Keratinocyte (primary cell): ENCODE measurements around the gene FNDC3B. TPM values are rescaled to one million over a fixed set of nuclear protein-coding genes. Genes with fewer than 3 reads are reported as not detected.

Experiments
- DNase-seq: peaks from one replicate; pipeline ENCODE4 v3.0.0-alpha.2; 2011; ENCODE audit warnings: low read depth, missing footprints, low spot score
- FAIRE-seq: peaks from 2 replicates; lab custom pipeline; 2011; peaks lifted over from hg19 to GRCh38; lab: Jason Lieb, UNC
- H2AFZ ChIP-seq: 2 replicates; pipeline ENCODE4 v1.6.0; 2012; ENCODE audit warnings: low read length, control low read depth, inconsistent platforms; ENCODE audit not compliant: control insufficient read depth
- H3K27ac ChIP-seq: 2 replicates; pipeline ENCODE4 v1.5.1; 2011; ENCODE audit warnings: low read length; ENCODE audit not compliant: control insufficient read depth, insufficient read depth
- H3K27me3 ChIP-seq: 3 replicates; pipeline ENCODE4 v1.6.0; 2011; ENCODE audit warnings: low read length; ENCODE audit not compliant: control insufficient read depth, insufficient read depth; ENCODE audit errors: extremely low read depth
- H3K36me3 ChIP-seq, 2 experiments: 2 replicates in 1 of 2; 3 replicates in 1 of 2; pipeline ENCODE4 v1.5.1; 2011; ENCODE audit warnings: low read length in 2 of 2, mild to moderate bottlenecking in 1 of 2; ENCODE audit not compliant: control insufficient read depth in 2 of 2, insufficient read depth in 2 of 2; ENCODE audit errors: extremely low read depth in 1 of 2
- H3K4me1 ChIP-seq: 3 replicates; pipeline ENCODE4 v1.5.1; 2011; ENCODE audit warnings: low read length; ENCODE audit not compliant: control insufficient read depth, insufficient read depth; ENCODE audit errors: extremely low read depth
- H3K4me2 ChIP-seq: 3 replicates; pipeline ENCODE4 v1.6.0; 2011; ENCODE audit warnings: low read depth, low read length; ENCODE audit not compliant: control insufficient read depth, insufficient read depth; ENCODE audit errors: extremely low read depth
- H3K4me3 ChIP-seq, 3 experiments: fragments of 200-600 bp in 1 of 3; sonication (generic) in 1 of 3; 2 replicates in 2 of 3; 3 replicates in 1 of 3; pipeline ENCODE4 v1.5.1; 2011 to 2016; ENCODE audit warnings: low read length in 3 of 3, mild to moderate bottlenecking in 3 of 3, control low read depth in 2 of 3, inconsistent platforms in 1 of 3, low read depth in 1 of 3, mixed read lengths in 1 of 3, mixed run types in 1 of 3, moderate library complexity in 1 of 3; ENCODE audit not compliant: control insufficient read depth in 2 of 3, insufficient read depth in 2 of 3; ENCODE audit errors: extremely low read depth in 1 of 3
- H3K79me2 ChIP-seq: 2 replicates; pipeline ENCODE4 v1.6.0; 2012; ENCODE audit warnings: low read length; ENCODE audit not compliant: control insufficient read depth, insufficient read depth
- H3K9ac ChIP-seq: 3 replicates; pipeline ENCODE4 v1.6.0; 2011; ENCODE audit warnings: low read length; ENCODE audit not compliant: control insufficient read depth, insufficient read depth; ENCODE audit errors: extremely low read depth
- H3K9me1 ChIP-seq: 3 replicates; pipeline ENCODE4 v1.6.0; 2011; ENCODE audit warnings: low read length; ENCODE audit not compliant: control insufficient read depth, insufficient read depth; ENCODE audit errors: extremely low read depth
- H3K9me3 ChIP-seq: 2 replicates; pipeline ENCODE4 v1.5.1; 2012; ENCODE audit warnings: low read depth, low read length; ENCODE audit not compliant: control insufficient read depth
- H4K20me1 ChIP-seq: 3 replicates; pipeline ENCODE4 v1.6.0; 2011; ENCODE audit warnings: low read length; ENCODE audit not compliant: control insufficient read depth, insufficient read depth; ENCODE audit errors: extremely low read depth
- EZH2 ChIP-seq: IDR thresholded peaks from one replicate; pipeline ENCODE4 v1.6.1; 2012; ENCODE audit warnings: inconsistent platforms, mild to moderate bottlenecking, low read length, moderate library complexity
- dilution Hi-C: fragments of 300-500 bp; cut with MboI; formaldehyde crosslinking; loops from one replicate; pipeline ENCODE4 v1.7.0; 2020; ENCODE audit warnings: low sequenced_read_pairs; ENCODE audit not compliant: extremely low pct_ligation_motif_present
- polyA plus RNA-seq, 5 experiments: library from polyadenylated mRNA; depleted of rRNA in 3 of 5; stranded (reverse) in 3 of 5; stranded (forward) in 1 of 5; unstranded in 1 of 5; fragments of >200 nt; gene quantifications; 1 replicate in 1 of 5; 2 replicates in 3 of 5; 3 replicates in 1 of 5; pipeline versions ENCODE4 v1.2.1 to v1.2.3, GENCODE V29; 2011 to 2012; ENCODE audit warnings: missing spikeins in 2 of 5, low read depth in 1 of 5, low replicate concordance in 1 of 5
- TF ChIP-seq, protein P1 (sequence below), 3 experiments: IDR thresholded peaks in 1 of 3; conservative IDR thresholded peaks in 1 of 3; optimal IDR thresholded peaks in 1 of 3; 2 replicates in 2 of 3; 3 replicates in 1 of 3; pipeline versions ENCODE3 to v1.5.1; 2011; ENCODE audit warnings: low read length in 3 of 3, mild to moderate bottlenecking in 3 of 3, moderate library complexity in 2 of 3, control low read depth in 1 of 3, inconsistent platforms in 1 of 3; ENCODE audit not compliant: insufficient read depth in 2 of 3; ENCODE audit errors: extremely low read depth in 1 of 3

FNDC3B gene
- polyA plus RNA-seq, 1 donor (not counting 4 experiments of a cell fraction or from before 2014, with no cell fraction given): 31.4 TPM

DNA sequence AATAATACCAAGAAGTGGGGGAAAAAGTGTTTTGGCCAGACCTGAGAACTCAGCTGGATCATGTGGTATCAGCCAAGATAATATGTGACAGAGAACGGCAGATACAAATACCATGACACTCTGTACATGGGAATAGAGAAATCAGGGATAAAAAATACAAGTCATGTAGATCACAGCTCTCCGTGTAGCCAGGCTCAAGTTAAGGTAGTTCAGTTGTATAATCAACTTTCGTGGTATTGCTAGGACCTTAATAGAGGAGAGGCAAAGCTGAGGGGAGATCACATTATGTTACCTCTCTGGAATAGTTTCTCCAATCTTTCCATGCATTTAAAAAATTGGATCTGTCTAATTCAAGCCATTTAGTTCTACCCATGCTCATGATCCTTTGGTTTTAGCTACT is 229.0 kb downstream of the FNDC3B start:
- Histone ChIP-seq H3K9me3 (no peaks in the 10 kb centered on the region), H3K4me3 (no peak overlapping the region), H3K27ac (no peak overlapping the region), H3K36me3 (peaks cover 7 to 12% of the 10 kb centered on the region in 2 experiments), H3K27me3 (no peaks in the 10 kb centered on the region), H3K4me1 (no peaks in the 10 kb centered on the region), H3K9me1 (no peaks in the 10 kb centered on the region), H3K79me2 (no peaks in the 10 kb centered on the region), H3K9ac (no peak overlapping the region), H3K4me2 (no peak overlapping the region), H4K20me1 (peaks cover 2% of the 10 kb centered on the region), H2AFZ (no peak overlapping the region)
- DNase-seq (no peak), FAIRE-seq (no peak)
- dilution Hi-C loops: no loop called here
- TF ChIP-seq, protein P1, sequence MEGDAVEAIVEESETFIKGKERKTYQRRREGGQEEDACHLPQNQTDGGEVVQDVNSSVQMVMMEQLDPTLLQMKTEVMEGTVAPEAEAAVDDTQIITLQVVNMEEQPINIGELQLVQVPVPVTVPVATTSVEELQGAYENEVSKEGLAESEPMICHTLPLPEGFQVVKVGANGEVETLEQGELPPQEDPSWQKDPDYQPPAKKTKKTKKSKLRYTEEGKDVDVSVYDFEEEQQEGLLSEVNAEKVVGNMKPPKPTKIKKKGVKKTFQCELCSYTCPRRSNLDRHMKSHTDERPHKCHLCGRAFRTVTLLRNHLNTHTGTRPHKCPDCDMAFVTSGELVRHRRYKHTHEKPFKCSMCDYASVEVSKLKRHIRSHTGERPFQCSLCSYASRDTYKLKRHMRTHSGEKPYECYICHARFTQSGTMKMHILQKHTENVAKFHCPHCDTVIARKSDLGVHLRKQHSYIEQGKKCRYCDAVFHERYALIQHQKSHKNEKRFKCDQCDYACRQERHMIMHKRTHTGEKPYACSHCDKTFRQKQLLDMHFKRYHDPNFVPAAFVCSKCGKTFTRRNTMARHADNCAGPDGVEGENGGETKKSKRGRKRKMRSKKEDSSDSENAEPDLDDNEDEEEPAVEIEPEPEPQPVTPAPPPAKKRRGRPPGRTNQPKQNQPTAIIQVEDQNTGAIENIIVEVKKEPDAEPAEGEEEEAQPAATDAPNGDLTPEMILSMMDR (optimal IDR thresholded peaks at IDR 0.05 in 1 of 3, IDR thresholded peaks at IDR 0.05 in 1 of 3, conservative IDR thresholded peaks at IDR 0.05 in 1 of 3; ENCODE audit: extremely low read depth in 1 of 3, insufficient read depth in 2 of 3, low read length in 3 of 3): no peak
- TF ChIP-seq EZH2: no peak

DNA sequence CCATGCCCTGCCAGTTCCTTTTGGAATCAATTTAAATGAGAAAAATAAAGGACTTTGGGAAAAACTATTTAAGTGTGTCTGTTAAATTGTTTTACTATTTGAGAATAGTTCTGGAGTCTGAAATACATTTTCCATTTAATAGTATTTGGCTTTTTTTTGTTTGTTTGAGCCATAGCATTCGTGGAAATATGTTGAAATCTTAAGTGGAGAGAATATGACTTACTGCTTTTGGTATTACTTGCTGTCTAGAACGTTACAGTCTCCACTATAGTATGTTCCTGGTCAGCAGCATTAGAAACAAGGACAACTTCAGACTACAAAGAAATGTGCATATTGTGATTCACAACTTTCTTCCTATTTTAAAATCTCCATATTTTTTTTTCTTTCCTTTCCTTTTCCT is 229.5 kb downstream of the FNDC3B start:
- no peak for DNase-seq
- Histone ChIP-seq H3K36me3 (peaks cover 7 to 14% of the 10 kb centered on the region in 2 experiments), H3K27ac (no peak overlapping the region), H4K20me1 (peaks cover 2% of the 10 kb centered on the region), H3K9me3 (no peaks in the 10 kb centered on the region), H3K79me2 (no peaks in the 10 kb centered on the region), H3K4me3 (no peak overlapping the region), H3K27me3 (no peaks in the 10 kb centered on the region), H3K4me2 (no peak overlapping the region), H2AFZ (no peak overlapping the region), H3K9me1 (no peaks in the 10 kb centered on the region), H3K9ac (no peak overlapping the region), H3K4me1 (no peaks in the 10 kb centered on the region)
- no peak for FAIRE-seq
- dilution Hi-C loops: no loop called here
- no peak for TF ChIP-seq EZH2
- TF ChIP-seq, protein P1 (optimal IDR thresholded peaks at IDR 0.05 in 1 of 3, IDR thresholded peaks at IDR 0.05 in 1 of 3, conservative IDR thresholded peaks at IDR 0.05 in 1 of 3; ENCODE audit: extremely low read depth in 1 of 3, insufficient read depth in 2 of 3, low read length in 3 of 3): no peak
